ENCODE measurements around the gene PVALB. TPM values are rescaled to one million over a fixed set of nuclear protein-coding genes. Genes with fewer than 3 reads are reported as not detected.
A peak's percentile ranks its signal among the peaks of the same experiment; 100 is the strongest.

Gene PVALB
- polyA plus RNA-seq, 4 donors = 3.7 to 10.6 (median 7.1) TPM

- DNase-seq (ENCODE audit: low read depth in 4 of 4, low spot score in 2 of 4) = peak; percentile 99 to 100 (median 100)
Observed at GRCh38 chr22:36775964-36776669, 40.7 kb downstream of the PVALB start, which contains the start of gene IFT27. IFT27 (minus strand) TSS chr22:36776119; CDS start chr22:36775707, 412 bp downstream.

DNA sequence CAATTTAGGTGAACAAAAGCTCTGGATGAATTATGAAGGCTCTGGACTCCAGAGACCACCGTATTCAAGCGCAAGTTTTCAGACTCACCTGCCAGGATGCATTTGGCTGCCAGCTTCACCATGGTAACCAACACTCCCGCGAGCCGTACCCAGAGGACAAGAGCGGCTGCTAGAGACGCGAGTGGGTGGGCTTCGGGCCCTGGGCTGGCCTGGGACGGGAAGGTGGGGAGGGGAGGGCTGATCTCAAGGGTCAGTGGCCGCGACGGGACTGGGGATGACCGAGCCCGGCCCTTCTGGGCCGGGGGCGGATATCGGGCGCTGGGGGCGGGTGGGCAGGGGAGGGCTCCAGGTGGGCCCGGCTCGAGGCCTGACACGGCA lies 41.3 kb downstream of the PVALB start:
- no peak for DNase-seq (ENCODE audit: low read depth in 4 of 4, low spot score in 2 of 4)

- no peak for DNase-seq (ENCODE audit: low read depth in 4 of 4, low spot score in 2 of 4)
Observed at GRCh38 chr22:36773935-36774334, 42.9 kb downstream of the PVALB start.

DNA sequence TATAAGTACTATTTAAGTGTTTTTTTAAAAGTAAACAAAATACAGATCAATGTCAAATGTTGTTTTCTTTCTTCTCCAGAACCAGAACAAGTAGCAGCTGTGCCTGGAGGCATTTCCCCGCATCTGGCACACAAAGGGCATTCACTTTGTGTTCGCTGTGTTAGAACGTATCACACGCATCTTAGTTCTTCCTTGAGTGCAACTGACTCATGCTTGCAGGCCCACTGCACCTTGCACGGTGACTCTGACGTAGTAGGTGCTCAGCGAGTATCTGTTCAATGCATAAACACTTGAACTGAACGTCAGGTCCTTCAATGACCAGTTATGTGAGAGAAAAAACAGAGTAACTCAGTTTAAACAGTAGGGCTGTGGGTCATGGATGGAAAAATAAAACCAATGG lies 44.4 kb downstream of the PVALB start:
- DNase-seq (ENCODE audit: low read depth in 4 of 4, low spot score in 2 of 4) = no peak

- no peak for DNase-seq (ENCODE audit: low read depth in 4 of 4, low spot score in 2 of 4)
Observed at GRCh38 chr22:36771356-36772063, 45.3 kb downstream of the PVALB start.

DNA sequence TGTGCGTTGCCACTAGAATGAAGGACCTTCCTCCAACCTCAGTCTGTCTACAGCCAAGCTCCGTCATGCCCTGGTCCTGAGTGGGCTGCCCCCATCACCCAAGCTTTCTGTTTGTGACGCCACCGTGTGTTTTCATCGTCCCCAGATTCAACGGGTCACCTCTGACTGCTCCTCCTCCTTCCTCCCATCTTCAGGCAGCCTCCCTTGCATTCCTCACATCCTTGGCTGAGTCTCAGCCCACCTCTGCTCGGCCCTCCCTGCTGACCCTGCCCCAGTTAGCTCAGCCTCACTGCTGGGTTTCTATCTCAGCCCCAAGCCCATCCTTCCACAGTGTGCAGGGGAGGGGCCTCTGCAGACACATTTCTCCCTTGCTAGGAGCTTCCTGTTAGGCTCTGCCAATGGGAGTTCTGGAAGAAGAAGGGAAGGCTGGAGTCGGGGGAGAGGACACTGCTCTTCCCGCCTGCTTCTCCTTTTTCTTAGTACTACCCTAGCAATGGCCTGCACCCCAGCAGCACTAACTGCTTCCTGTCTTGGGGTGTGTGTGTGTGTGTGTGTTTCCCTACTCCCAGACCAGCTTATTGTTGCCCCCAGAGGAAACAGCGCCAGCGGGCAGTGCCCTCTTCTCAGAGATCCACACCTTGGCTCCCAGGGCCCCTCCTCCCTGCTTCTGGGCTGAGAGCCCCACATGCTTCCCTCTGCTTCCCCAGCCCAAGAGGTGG lies 46.2 kb downstream of the PVALB start:
- no peak for DNase-seq (ENCODE audit: low read depth in 4 of 4, low spot score in 2 of 4)

DNA sequence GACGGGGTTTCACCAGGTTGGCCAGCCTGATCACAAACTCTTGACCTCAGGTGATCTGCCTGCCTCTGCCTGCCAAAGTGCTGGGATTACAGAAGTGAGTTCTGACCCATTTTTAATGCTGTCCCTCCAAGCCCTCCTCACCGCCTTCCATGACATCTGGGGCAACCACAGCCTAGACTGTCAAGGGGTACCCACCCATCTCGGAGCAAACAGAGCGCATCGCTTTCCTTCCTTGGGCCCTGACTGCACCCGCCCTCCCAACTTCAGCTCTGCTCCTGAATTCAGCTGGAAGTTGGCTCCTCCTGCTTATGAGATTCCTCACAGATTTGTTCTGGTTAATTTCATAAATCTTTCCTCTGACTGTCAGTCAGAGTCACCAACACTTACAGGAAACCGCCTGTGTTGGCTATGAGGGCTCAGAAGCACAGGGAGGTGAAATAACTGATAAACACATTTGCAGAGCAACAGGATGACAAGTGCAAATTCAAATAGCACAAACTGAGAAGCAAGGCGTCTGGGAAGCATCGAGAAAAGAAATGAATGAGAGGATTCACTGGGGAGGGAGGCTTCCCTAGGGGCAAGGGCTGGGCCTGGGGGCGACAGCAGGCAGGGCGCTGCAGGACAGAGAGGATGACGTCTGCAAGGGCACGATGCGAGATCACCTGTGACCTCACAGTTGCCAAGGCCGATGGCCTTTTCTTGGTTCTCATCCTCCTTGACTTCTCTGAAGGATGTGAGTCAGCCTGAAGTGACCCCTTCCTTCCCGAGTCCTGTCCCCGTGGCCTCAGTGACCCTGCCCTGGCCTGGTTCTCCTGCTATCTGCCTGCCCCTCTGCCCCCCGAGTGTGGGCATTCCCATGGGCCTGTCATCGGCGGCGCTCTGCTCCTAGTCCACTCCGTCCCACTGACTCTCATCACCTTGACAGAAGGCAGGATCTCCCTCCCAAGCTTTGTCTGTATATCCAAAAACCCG lies 47.0 kb downstream of the PVALB start:
- no peak for DNase-seq (ENCODE audit: low read depth in 4 of 4, low spot score in 2 of 4)

GRCh38 chr22:36768616-36769015 lies 48.2 kb downstream of the PVALB start:
- DNase-seq (ENCODE audit: low read depth in 4 of 4, low spot score in 2 of 4) = no peak

DNA sequence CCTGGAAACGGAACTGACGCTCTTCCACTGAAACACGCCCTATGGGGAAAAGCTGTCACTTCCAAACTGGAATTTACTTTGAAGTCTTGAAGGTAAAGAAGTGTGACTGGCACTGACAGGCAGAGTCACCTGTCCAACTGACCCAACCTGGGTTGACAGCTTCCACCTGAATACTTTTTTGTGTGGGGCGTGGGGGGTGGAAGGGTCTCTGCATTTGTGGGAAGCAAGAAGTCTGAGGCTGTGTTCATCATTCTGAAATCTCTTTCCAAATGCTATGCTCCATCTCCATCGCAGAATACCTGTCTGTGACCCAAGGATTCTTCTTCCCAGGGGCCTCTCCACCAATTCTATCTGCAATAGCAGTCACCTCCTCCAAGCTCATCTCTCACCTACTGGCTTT lies 48.7 kb downstream of the PVALB start:
- DNase-seq (ENCODE audit: low read depth in 4 of 4, low spot score in 2 of 4) = no peak

- no peak for DNase-seq (ENCODE audit: low read depth in 4 of 4, low spot score in 2 of 4)
Observed at GRCh38 chr22:36767035-36767775, 49.6 kb downstream of the PVALB start.

GRCh38 chr22:36765943-36766450 lies 50.8 kb downstream of the PVALB start:
- no peak for DNase-seq (ENCODE audit: low read depth in 4 of 4, low spot score in 2 of 4)

DNA sequence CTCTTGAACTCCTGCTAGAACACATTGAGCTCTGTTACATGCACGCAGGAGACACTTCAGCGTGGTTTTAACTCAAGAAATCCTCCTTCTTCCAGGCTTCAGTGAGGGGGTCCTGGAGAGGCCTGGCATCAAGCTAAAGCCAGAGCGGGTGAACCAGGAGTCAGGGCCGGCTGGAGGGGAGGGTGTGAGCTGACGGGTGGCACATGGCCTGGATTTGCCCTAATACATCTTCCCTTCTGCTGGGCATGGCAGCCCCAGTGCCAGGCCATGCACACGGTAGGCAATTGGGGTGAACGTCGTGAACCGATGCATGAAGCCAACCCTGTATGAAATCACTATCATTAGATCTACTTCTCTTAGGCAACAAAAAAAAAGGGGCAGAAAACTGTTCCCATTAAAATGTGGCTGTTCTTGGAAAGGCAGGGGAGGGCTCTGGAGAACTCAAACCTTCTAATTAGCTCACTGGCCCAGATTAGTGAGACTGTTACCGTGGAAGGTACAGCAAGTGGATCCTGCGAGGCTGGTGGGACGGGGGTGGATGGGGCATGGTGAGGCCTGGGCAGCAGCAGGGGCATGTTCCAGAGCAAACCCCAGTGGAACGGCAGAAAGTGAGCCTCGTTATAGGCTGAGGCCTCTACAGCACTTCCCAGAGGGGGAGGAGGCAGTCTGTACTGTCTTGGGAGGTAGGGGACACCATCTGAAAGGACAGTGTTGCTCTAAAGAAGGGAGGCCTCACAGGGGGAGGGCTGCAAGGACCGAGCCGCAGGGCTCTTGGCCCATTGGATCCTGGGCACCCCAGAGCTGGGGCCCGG lies 51.5 kb downstream of the PVALB start:
- DNase-seq (ENCODE audit: low read depth in 4 of 4, low spot score in 2 of 4) = no peak

GRCh38 chr22:36764641-36765040 lies 52.2 kb downstream of the PVALB start:
- no peak for DNase-seq (ENCODE audit: low read depth in 4 of 4, low spot score in 2 of 4)

- no peak for DNase-seq (ENCODE audit: low read depth in 4 of 4, low spot score in 2 of 4)
Observed at GRCh38 chr22:36764060-36764459, 52.8 kb downstream of the PVALB start.

GRCh38 chr22:36763576-36763975 lies 53.3 kb downstream of the PVALB start:
- no peak for DNase-seq (ENCODE audit: low read depth in 4 of 4, low spot score in 2 of 4)

DNA sequence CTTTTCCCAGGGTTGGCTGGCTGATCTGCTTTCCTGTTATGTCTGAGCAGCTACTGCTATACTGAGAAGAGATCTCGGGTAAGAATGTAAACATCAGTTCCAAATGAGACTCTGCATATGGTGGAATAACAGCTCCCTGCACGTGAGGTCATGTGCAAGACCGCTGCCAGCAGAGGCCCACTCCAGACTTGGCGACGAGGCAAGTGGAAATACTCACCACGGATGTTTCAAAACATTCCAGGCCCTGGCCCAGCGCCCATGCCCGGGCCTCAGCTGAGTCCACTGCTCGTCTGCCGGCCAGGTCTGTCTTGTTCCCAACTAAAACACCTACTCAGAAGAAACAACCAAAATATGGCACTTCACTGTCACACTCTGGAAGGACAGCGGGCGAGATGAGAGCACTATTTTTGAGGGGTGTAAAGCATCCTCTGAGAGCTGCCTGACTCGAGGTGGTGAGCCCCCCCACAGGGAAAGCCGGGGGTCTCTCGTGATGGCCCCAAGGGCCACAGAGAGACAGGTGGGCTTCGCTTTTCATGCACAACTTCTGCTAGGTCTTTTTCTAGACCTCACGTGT lies 54.1 kb downstream of the PVALB start:
- no peak for DNase-seq (ENCODE audit: low read depth in 4 of 4, low spot score in 2 of 4)

DNA sequence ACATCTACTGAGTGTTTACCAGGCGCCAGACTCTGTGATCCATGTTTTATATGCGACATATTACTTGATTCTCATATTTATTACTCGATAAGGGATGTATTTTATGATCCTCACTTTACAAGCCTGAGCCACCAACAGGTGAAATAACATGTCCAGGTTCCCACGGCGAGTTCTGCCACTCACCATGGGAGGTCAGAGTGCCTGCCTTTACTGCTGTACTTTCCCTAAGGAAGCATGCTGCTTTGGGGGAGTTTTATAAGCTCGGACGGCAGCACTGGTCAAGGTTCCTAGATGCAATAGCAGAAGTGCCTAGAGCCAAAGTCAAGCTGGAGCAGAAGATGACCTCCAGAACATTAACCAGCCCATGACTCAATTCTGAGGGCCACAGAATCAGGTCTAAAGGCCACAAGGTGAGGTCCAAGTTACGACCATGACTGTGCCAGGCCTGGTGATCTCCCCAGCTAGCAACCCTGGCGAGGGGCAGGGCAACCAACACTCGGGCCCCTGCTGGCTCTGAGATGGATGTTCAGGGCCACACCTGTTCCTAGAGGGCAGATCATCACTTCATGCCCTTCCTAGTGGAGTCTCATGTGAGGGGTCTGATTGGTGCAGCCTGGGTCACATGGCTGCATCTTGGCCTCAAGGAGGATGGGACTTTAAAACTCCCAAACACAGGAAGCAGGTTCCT lies 55.1 kb downstream of the PVALB start:
- no peak for DNase-seq (ENCODE audit: low read depth in 4 of 4, low spot score in 2 of 4)

DNA sequence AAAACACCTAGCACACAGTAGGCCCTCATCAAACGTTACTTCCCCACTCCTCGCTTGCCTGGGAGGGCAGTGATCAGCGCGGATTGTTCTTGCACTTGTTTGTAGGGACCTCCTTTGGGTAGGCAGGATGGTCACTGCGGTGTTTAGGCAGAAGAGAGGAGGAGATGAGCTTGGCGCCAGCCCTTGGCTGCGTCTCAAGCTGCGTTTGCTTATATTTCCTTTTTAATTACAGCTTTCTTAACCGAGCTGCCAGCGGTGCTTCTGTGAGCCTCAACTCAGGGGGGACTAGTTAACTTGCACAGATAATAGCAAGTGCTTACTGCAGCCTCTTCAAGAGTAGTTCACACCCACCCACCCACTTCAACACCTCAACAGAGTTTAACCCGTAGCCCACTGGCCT lies 56.0 kb downstream of the PVALB start:
- DNase-seq (ENCODE audit: low read depth in 4 of 4, low spot score in 2 of 4) = no peak
